Gastrocnemius medialis (tissue), 4 donors: ENCODE measurements around the gene PATJ. TPM values are rescaled to one million over a fixed set of nuclear protein-coding genes. Genes with fewer than 3 reads are reported as not detected.

Source experiments
- ATAC-seq, 2 donors: fragments of 150-250 bp; one replicate each; pipeline ENCODE4 v1.9.1; 2016
- DNase-seq, 2 donors: peaks; one replicate each; pipeline ENCODE4 v3.0.0-alpha.2; 2019
- H3K27ac ChIP-seq, 4 donors: fragments of 200-600 bp; sonication (generic); 1 replicate in 1 of 4; 2 replicates in 3 of 4; pipeline ENCODE4 v1.5.1; 2016 to 2018; ENCODE audit warnings: mild to moderate bottlenecking in 2 of 4, moderate library complexity in 1 of 4
- H3K27me3 ChIP-seq, 3 donors: fragments of 200-600 bp; sonication (generic) in 2 of 3; 1 replicate in 1 of 3; 2 replicates in 2 of 3; pipeline versions ENCODE4 v1.5.1 to v1.6.0; 2016 to 2019; ENCODE audit warnings: mild to moderate bottlenecking in 1 of 3, moderate library complexity in 1 of 3
- H3K36me3 ChIP-seq, 2 donors: fragments of 200-600 bp; sonication (generic) in 1 of 2; one replicate each; pipeline ENCODE4 v1.5.1; 2017 to 2018
- H3K4me1 ChIP-seq, 2 donors: fragments of 200-600 bp; sonication (generic) in 1 of 2; one replicate each; pipeline ENCODE4 v1.5.1; 2016 to 2017; ENCODE audit warnings: mild to moderate bottlenecking in 2 of 2
- H3K4me3 ChIP-seq, 4 donors: fragments of 200-600 bp; sonication (generic) in 3 of 4; 1 replicate in 1 of 4; 2 replicates in 3 of 4; pipeline ENCODE4 v1.5.1; 2016 to 2019; ENCODE audit warnings: mild to moderate bottlenecking in 2 of 4
- H3K9me3 ChIP-seq, 3 donors: fragments of 200-600 bp; sonication (generic) in 2 of 3; 1 replicate in 1 of 3; 2 replicates in 2 of 3; pipeline ENCODE4 v1.5.1; 2016 to 2019
- CTCF ChIP-seq, 5 experiments: fragments of 450-650 bp in 3 of 5; fragments of 200-600 bp in 2 of 5; sonication (generic) in 2 of 5; IDR thresholded peaks in 4 of 5; conservative IDR thresholded peaks in 1 of 5; 1 replicate in 4 of 5; 2 replicates in 1 of 5; pipeline ENCODE4 v1.5.1; 2016 to 2019; ENCODE audit warnings: antibody characterized with exemption in 5 of 5, mild to moderate bottlenecking in 3 of 5, moderate library complexity in 3 of 5
- POLR2A ChIP-seq, 2 donors: fragments of 450-650 bp; IDR thresholded peaks; one replicate each; pipeline ENCODE4 v1.6.1; 2017; ENCODE audit warnings: antibody characterized with exemption in 2 of 2, mild to moderate bottlenecking in 2 of 2, moderate library complexity in 2 of 2
- in situ Hi-C, 4 donors: fragments of 200-750 bp; cut with MboI; loops; one replicate each; pipeline versions ENCODE4 v1.15.0 to v1.8.0; 2017; ENCODE audit warnings: low sequenced_read_pairs in 4 of 4
- intact Hi-C: fragments of 100-400 bp; cut with DNase I; formaldehyde crosslinking; loops from one replicate; pipeline ENCODE4 v1.15.1; 2023; ENCODE audit warnings: low total_unique reads
- total RNA-seq, 4 donors: library from RNA; depleted of rRNA; stranded (reverse); fragments of >200 nt; gene quantifications; one replicate each; pipeline versions ENCODE4 v1.1.0 to v1.2.3, GENCODE V29; 2016

PATJ gene
- total RNA-seq, 4 donors from 2014 or later: 19.3 to 44.8 (median 26.0) TPM

DNA sequence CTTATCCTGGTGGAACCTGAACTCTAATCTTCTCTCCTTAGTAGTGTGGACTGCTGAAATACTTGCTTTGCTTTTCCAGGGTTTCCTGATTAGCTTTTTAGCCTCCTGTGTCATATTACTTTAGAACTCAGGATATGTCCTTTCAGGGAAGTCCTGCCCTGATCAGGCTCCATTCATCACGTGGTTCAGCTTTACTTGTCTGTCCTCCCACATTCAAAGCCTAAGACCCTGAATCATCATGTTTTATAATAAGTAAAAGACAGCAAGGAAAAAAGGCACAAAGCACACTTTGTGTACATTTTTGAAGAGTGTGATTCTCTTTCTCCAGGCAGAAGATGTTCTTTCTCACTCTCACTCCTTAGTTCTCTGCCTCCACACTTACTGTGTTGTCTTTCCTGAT, 70.6 kb downstream of the PATJ start:
- no peak overlapping the region for H3K4me3 ChIP-seq
- in situ Hi-C loops: no loop called here
- DNase-seq (no peak), ATAC-seq (no peak)
- H3K9me3 ChIP-seq: no peaks in the 10 kb centered on the region
- H3K27ac ChIP-seq: no peak overlapping the region
- intact Hi-C loops: no loop called here
- H3K4me1 ChIP-seq: no peaks in the 10 kb centered on the region
- H3K36me3 ChIP-seq: no peaks in the 10 kb centered on the region
- TF ChIP-seq POLR2A (IDR thresholded peaks at IDR 0.05) (no peak), CTCF (IDR thresholded peaks at IDR 0.05 in 4 of 5, conservative IDR thresholded peaks at IDR 0.05 in 1 of 5) (no peak)
- no peaks in the 10 kb centered on the region for H3K27me3 ChIP-seq

DNA sequence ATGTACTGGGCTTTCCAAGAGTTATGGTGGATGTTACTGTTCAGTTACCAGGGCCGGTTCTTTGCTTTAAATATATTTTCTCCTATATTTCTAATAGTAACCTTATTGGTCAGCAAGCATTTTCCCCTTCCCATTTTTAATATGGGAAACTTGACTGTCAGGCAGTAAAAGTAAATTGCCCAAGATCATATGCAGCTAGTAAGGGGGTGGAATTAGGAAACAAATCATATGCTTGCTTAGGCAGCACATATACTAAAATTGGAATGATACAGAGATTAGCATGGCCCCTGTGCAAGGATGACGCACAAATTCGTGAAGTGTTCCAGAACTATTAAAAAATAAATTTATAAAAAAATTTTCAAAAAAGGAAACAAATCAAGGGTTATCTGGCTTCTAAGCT, 73.9 kb downstream of the PATJ start:
- intact Hi-C loops: no loop called here

DNA sequence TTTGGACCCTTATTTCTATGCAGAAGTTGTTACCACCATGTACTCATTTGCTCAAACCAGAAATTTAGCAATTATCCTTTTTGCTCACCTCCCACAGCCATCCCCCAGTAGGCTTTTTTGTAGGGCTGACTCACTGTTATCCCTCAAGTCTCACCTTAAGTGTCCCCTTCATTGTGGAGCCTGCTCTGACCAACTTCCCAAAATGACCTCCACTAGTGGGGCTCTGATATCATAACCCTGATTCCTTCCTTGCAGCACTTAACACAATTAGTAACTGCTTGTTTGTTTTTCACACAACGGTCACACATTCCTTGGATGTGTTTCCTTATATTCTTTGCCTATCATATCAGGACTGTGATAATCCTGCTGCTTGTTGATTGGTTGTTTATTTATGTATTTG, 76.7 kb downstream of the PATJ start:
- no peaks in the 10 kb centered on the region for H3K4me1 ChIP-seq
- H3K27ac ChIP-seq: no peak overlapping the region
- in situ Hi-C loops: no loop called here
- peaks cover 3 to 13% of the 10 kb centered on the region in 2 donors for H3K36me3 ChIP-seq
- TF ChIP-seq POLR2A (IDR thresholded peaks at IDR 0.05) (no peak), CTCF (IDR thresholded peaks at IDR 0.05 in 4 of 5, conservative IDR thresholded peaks at IDR 0.05 in 1 of 5) (no peak)
- ATAC-seq (no peak), DNase-seq (no peak)
- intact Hi-C loops: no loop called here
- H3K9me3 ChIP-seq: no peaks in the 10 kb centered on the region
- H3K4me3 ChIP-seq: no peak overlapping the region
- no peaks in the 10 kb centered on the region for H3K27me3 ChIP-seq

More for the DNA sequence above, 73.9 kb downstream of the PATJ start:
- no peaks in the 10 kb centered on the region for H3K4me1 ChIP-seq
- ATAC-seq (no peak), DNase-seq (no peak)
- no peaks in the 10 kb centered on the region for H3K27me3 ChIP-seq
- H3K4me3 ChIP-seq: no peak overlapping the region
- H3K36me3 ChIP-seq: peaks cover 0 to 3% of the 10 kb centered on the region in 2 donors
- TF ChIP-seq POLR2A (IDR thresholded peaks at IDR 0.05) (no peak), CTCF (IDR thresholded peaks at IDR 0.05 in 4 of 5, conservative IDR thresholded peaks at IDR 0.05 in 1 of 5) (no peak)
- H3K27ac ChIP-seq: no peak overlapping the region
- H3K9me3 ChIP-seq: no peaks in the 10 kb centered on the region
- in situ Hi-C loops: no loop called here

- no peaks in the 10 kb centered on the region for H3K4me1 ChIP-seq
- no peaks in the 10 kb centered on the region for H3K27me3 ChIP-seq
- intact Hi-C loops: no loop called here
- DNase-seq (no peak), ATAC-seq (no peak)
- H3K27ac ChIP-seq: no peak overlapping the region
- H3K9me3 ChIP-seq: no peaks in the 10 kb centered on the region
- no peak overlapping the region for H3K4me3 ChIP-seq
- TF ChIP-seq CTCF (IDR thresholded peaks at IDR 0.05 in 4 of 5, conservative IDR thresholded peaks at IDR 0.05 in 1 of 5) (no peak), POLR2A (IDR thresholded peaks at IDR 0.05) (no peak)
- peaks cover 3 to 13% of the 10 kb centered on the region in 2 donors for H3K36me3 ChIP-seq
- in situ Hi-C loops: no loop called here
Observed at GRCh38 chr1:61819421-61819820, 77.1 kb downstream of the PATJ start.

DNA sequence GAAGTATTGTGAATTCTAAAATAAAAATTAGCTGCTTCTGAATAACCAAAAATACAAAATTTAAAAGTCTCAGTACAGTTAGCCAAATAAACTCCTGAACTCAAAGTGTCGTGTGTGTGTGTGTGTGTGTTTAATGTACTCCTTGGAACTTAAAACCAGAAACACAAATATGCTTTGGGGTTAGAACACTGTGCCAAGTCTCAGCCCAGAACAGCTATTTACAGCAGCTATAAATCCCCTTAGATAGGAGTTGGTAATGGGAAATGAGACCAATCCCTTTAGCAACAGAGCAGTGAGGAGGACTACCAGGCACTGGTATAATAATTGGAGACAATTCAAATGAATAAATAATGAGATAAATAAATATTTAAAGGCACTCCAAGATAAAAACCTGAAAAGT, 83.1 kb downstream of the PATJ start:
- in situ Hi-C loops: loop anchor here in 1 of 4 donors (25.0 kb wide), 1 partner anchor 788 kb away; no protein-coding TSS in a partner anchor
- peaks cover 3 to 26% of the 10 kb centered on the region in 2 donors for H3K36me3 ChIP-seq

More for the DNA sequence above, 83.1 kb downstream of the PATJ start:
- Histone ChIP-seq H3K27ac (no peak overlapping the region), H3K4me1 (peaks cover 0 to 7% of the 10 kb centered on the region in 2 donors), H3K27me3 (no peaks in the 10 kb centered on the region), H3K4me3 (no peak overlapping the region), H3K9me3 (no peaks in the 10 kb centered on the region)
- no peak for TF ChIP-seq CTCF (IDR thresholded peaks at IDR 0.05 in 4 of 5, conservative IDR thresholded peaks at IDR 0.05 in 1 of 5)
- no peak for TF ChIP-seq POLR2A (IDR thresholded peaks at IDR 0.05)
- DNase-seq (no peak), ATAC-seq (no peak)
- intact Hi-C loops: no loop called here
